GM18867 (cell line): ENCODE results near the gene MPDU1.
"Not testable (repeated sequence)": the region's sequence is repeated elsewhere in the genome, so short reads cannot be mapped to it uniquely, and the experiment has no call there.

Source experiments
- ATAC-seq: cut with Tn5 transposase; IDR thresholded peaks from one replicate; pipeline ENCODE4 v1.9.1; 2021; ENCODE audit warnings: mild to moderate bottlenecking, moderate library complexity; ENCODE audit not compliant: unreplicated experiment

Gene MPDU1

GRCh38 chr17:7580604-7581575, 2.8 kb upstream of the MPDU1 start:
- no peak for ATAC-seq

- no peak for ATAC-seq
These were observed 1.0 kb upstream of the MPDU1 start for GRCh38 chr17:7582396-7583252.

GRCh38 chr17:7586673-7587419, 3.2 kb downstream of the MPDU1 start:
- no peak for ATAC-seq

GRCh38 chr17:7587420-7588151, 3.9 kb downstream of the MPDU1 start:
- ATAC-seq, result no peak

- ATAC-seq, result no peak
These were observed 5.0 kb downstream of the MPDU1 start for GRCh38 chr17:7588553-7589203.

- no peak for ATAC-seq
These were observed 5.7 kb downstream of the MPDU1 start for GRCh38 chr17:7589204-7589868.

GRCh38 chr17:7589891-7590691, 6.4 kb downstream of the MPDU1 start, which contains the start of gene SOX15:
Gene SOX15, minus strand, starts transcription at chr17:7590094. Its CDS starts 418 bp downstream, at chr17:7589676.
- no peak for ATAC-seq

- ATAC-seq, result no peak
These were observed 7.1 kb downstream of the MPDU1 start for GRCh38 chr17:7590743-7591142.

GRCh38 chr17:7591596-7591995, 7.9 kb downstream of the MPDU1 start:
- no peak for ATAC-seq

- no peak for ATAC-seq
These were observed 8.9 kb downstream of the MPDU1 start for GRCh38 chr17:7592422-7593021.

- ATAC-seq, result no peak
These were observed 9.6 kb downstream of the MPDU1 start for GRCh38 chr17:7593296-7593695.

GRCh38 chr17:7597561-7597960, 13.9 kb downstream of the MPDU1 start:
- ATAC-seq, result not testable (repeated sequence)

GRCh38 chr17:7606280-7606679, 22.6 kb downstream of the MPDU1 start:
- ATAC-seq, result no peak

- ATAC-seq, result no peak
These were observed 27.0 kb downstream of the MPDU1 start for GRCh38 chr17:7610641-7611040.

- no peak for ATAC-seq
These were observed 28.1 kb downstream of the MPDU1 start for GRCh38 chr17:7611635-7612293.

- ATAC-seq, result no peak
These were observed 28.6 kb downstream of the MPDU1 start for GRCh38 chr17:7612294-7612640.

- ATAC-seq, result no peak
These were observed 30.2 kb downstream of the MPDU1 start for GRCh38 chr17:7613769-7614424.
